Measurements from ENCODE around the gene NYAP1. TPM values are rescaled to one million over a fixed set of nuclear protein-coding genes. Genes with fewer than 3 reads are reported as not detected.

The NYAP1 gene
- total RNA-seq, 2 donors from 2014 or later, result 7.9 to 9.3 TPM

DNA sequence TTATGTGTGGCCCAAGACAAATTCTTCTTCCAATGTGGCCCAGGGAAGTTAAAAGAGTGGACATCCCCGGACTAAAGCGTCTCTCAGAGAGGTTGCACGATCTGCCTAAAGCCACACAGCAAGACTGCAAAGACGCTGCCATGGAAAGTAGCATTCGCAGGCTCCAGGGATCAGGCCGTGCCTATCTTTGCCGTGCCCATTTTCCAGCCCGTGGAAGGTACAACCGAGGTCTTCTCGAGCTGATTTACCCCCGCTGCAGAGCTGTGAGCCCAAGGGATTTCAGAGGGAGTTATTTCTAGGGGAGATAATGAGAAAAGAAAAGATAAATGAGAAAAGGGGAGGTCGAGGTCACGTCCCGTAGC lies 1.0 kb upstream of the NYAP1 start:
- no peaks in the 10 kb centered on the region for H3K27me3 ChIP-seq (ENCODE audit: control insufficient read depth, insufficient read depth, low read length, poor library complexity, severe bottlenecking)
- Mint-ChIP-seq H3K27ac (peak overlapping the region; percentile 75), H3K36me3 (ENCODE audit: low read depth) (peaks cover 3% of the 10 kb centered on the region), H3K4me1 (peaks cover 17% of the 10 kb centered on the region), H3K9me3 (no peaks in the 10 kb centered on the region), H3K4me3 (peak overlapping the region; percentile 65), H3K27me3 (ENCODE audit: insufficient read depth) (no peaks in the 10 kb centered on the region)
- H3K9me3 ChIP-seq (ENCODE audit: control insufficient read depth, low read length), result no peaks in the 10 kb centered on the region
- no peak for DNase-seq
- TF ChIP-seq, protein P1, sequence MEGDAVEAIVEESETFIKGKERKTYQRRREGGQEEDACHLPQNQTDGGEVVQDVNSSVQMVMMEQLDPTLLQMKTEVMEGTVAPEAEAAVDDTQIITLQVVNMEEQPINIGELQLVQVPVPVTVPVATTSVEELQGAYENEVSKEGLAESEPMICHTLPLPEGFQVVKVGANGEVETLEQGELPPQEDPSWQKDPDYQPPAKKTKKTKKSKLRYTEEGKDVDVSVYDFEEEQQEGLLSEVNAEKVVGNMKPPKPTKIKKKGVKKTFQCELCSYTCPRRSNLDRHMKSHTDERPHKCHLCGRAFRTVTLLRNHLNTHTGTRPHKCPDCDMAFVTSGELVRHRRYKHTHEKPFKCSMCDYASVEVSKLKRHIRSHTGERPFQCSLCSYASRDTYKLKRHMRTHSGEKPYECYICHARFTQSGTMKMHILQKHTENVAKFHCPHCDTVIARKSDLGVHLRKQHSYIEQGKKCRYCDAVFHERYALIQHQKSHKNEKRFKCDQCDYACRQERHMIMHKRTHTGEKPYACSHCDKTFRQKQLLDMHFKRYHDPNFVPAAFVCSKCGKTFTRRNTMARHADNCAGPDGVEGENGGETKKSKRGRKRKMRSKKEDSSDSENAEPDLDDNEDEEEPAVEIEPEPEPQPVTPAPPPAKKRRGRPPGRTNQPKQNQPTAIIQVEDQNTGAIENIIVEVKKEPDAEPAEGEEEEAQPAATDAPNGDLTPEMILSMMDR (conservative IDR thresholded peaks at IDR 0.05), result no peak
- WGBS, 2 experiments (ENCODE audit: insufficient coverage in 1 of 2, insufficient read length in 1 of 2), result 65 to 71% methylated on average over 14 of the region's 14 CpGs
- peak overlapping the region; percentile 67 for H3K4me3 ChIP-seq (ENCODE audit: low read length)
- no peak overlapping the region for H3K9ac ChIP-seq (ENCODE audit: extremely low read depth, low read length, poor library complexity, severe bottlenecking)
- peaks cover 4% of the 10 kb centered on the region for H3K4me1 ChIP-seq (ENCODE audit: control insufficient read depth, insufficient read depth, low read length)
- H3K27ac ChIP-seq (ENCODE audit: low read depth, low read length), result no peak overlapping the region
- H3K36me3 ChIP-seq (ENCODE audit: control insufficient read depth, insufficient read depth, low read length), result no peaks in the 10 kb centered on the region

DNA sequence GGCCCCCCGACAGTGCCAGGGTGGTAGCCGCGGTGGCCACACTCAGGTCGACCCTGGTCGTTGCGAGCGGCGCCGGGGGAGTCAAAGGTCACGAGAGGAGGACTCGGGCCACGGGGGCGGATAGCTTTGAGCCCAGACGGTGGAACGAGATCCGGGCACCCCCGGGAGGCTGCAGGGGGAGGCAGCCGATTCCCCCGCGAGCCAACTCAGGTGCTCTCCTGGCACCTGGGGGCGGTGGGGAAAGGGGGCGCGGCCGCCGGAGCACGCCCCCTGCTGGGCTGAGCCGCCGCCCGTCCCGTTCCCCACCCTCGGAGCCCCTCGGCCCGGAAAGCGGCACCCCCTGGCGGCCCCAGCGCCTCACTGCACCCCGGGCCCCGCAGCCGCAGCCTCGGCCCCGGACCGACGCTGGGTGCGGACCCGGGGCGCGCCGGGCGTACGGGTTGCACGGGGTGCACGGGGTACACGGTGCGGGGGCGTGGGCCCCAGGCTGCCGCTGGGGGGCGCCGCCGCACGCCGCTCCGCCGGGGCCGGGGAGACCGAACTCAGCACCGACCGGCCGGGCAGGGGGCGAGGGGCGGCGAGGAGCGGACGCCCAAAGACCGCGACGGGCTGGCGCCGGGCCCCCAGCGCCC lies 521 bp upstream of the NYAP1 start:
- Histone ChIP-seq H3K9me3 (ENCODE audit: control insufficient read depth, low read length) (no peaks in the 10 kb centered on the region), H3K36me3 (ENCODE audit: control insufficient read depth, insufficient read depth, low read length) (no peaks in the 10 kb centered on the region), H3K27me3 (ENCODE audit: control insufficient read depth, insufficient read depth, low read length, poor library complexity, severe bottlenecking) (no peaks in the 10 kb centered on the region), H3K27ac (ENCODE audit: low read depth, low read length) (no peak overlapping the region), H3K4me3 (ENCODE audit: low read length) (peak overlapping the region; percentile 67), H3K4me1 (ENCODE audit: control insufficient read depth, insufficient read depth, low read length) (peaks cover 4% of the 10 kb centered on the region), H3K9ac (ENCODE audit: extremely low read depth, low read length, poor library complexity, severe bottlenecking) (no peak overlapping the region)
- Mint-ChIP-seq H3K9me3 (no peaks in the 10 kb centered on the region), H3K4me3 (peak overlapping the region; percentile 65), H3K36me3 (ENCODE audit: low read depth) (peaks cover 7% of the 10 kb centered on the region), H3K27ac (peak overlapping the region; percentile 75), H3K4me1 (peaks cover 17% of the 10 kb centered on the region), H3K27me3 (ENCODE audit: insufficient read depth) (no peaks in the 10 kb centered on the region)
- TF ChIP-seq, protein P1 (conservative IDR thresholded peaks at IDR 0.05), result peak; percentile 94
- DNase-seq, result peak; percentile 93
- WGBS, 2 experiments (ENCODE audit: insufficient coverage in 1 of 2, insufficient read length in 1 of 2), result 0 to 1% methylated on average over 21 to 79 of the region's 79 CpGs

DNA sequence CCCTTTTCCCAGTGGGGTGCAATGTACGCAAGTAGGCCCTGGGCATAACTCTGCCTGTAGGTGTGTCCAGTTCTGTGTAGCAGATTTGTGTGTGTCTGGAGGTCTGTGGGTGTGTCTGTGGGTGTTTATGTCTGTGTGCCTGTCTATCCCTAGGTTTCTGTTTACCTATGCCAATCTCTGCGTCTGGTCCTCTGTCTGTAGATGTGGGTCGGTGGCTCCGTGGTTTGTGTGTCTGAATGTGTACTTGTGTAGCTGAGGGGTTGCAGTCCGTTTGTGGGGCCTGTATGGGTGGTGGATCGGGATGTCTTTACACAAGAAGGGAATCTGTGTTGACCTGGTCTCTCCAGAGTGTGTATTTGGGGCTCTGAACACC lies 932 bp downstream of the NYAP1 start:
- Mint-ChIP-seq H3K27me3 (ENCODE audit: insufficient read depth) (no peaks in the 10 kb centered on the region), H3K4me1 (peaks cover 14% of the 10 kb centered on the region), H3K4me3 (peak overlapping the region; percentile 64), H3K9me3 (no peaks in the 10 kb centered on the region), H3K27ac (no peak overlapping the region), H3K36me3 (ENCODE audit: low read depth) (peaks cover 9% of the 10 kb centered on the region)
- Histone ChIP-seq H3K36me3 (ENCODE audit: control insufficient read depth, insufficient read depth, low read length) (no peaks in the 10 kb centered on the region), H3K27me3 (ENCODE audit: control insufficient read depth, insufficient read depth, low read length, poor library complexity, severe bottlenecking) (no peaks in the 10 kb centered on the region), H3K27ac (ENCODE audit: low read depth, low read length) (no peak overlapping the region), H3K9me3 (ENCODE audit: control insufficient read depth, low read length) (no peaks in the 10 kb centered on the region), H3K4me3 (ENCODE audit: low read length) (peak overlapping the region; percentile 85), H3K9ac (ENCODE audit: extremely low read depth, low read length, poor library complexity, severe bottlenecking) (no peak overlapping the region), H3K4me1 (ENCODE audit: control insufficient read depth, insufficient read depth, low read length) (peaks cover 4% of the 10 kb centered on the region)
- TF ChIP-seq, protein P1 (conservative IDR thresholded peaks at IDR 0.05), result no peak
- no peak for DNase-seq
- WGBS, 2 experiments (ENCODE audit: insufficient coverage in 1 of 2, insufficient read length in 1 of 2), result 94% methylated on average over 6 of the region's 6 CpGs; no CpG with 5 or more reads in 1 of the 2 experiments
